WTC11 (cell line): ENCODE data around the gene PUDP.

ENCODE experiments used
- FOXP1 ChIP-seq: sonication (generic); formaldehyde crosslinking; IDR thresholded peaks from 2 replicates; pipeline ENCODE4 v1.8.0; 2022; ENCODE audit warnings: missing genetic modification reagents, mild to moderate bottlenecking, moderate library complexity, borderline replicate concordance
- TF ChIP-seq, protein P1 (sequence below): sonication (generic); formaldehyde crosslinking; conservative IDR thresholded peaks from 2 replicates; pipeline ENCODE4 v1.8.1; 2022; ENCODE audit warnings: mild to moderate bottlenecking, missing genetic modification reagents
- TF ChIP-seq, protein P2 (sequence below): fragments of 200-600 bp; IDR thresholded peaks from 2 replicates; pipeline ENCODE4 v1.8.0; 2022; ENCODE audit warnings: antibody characterized with exemption

DNA sequence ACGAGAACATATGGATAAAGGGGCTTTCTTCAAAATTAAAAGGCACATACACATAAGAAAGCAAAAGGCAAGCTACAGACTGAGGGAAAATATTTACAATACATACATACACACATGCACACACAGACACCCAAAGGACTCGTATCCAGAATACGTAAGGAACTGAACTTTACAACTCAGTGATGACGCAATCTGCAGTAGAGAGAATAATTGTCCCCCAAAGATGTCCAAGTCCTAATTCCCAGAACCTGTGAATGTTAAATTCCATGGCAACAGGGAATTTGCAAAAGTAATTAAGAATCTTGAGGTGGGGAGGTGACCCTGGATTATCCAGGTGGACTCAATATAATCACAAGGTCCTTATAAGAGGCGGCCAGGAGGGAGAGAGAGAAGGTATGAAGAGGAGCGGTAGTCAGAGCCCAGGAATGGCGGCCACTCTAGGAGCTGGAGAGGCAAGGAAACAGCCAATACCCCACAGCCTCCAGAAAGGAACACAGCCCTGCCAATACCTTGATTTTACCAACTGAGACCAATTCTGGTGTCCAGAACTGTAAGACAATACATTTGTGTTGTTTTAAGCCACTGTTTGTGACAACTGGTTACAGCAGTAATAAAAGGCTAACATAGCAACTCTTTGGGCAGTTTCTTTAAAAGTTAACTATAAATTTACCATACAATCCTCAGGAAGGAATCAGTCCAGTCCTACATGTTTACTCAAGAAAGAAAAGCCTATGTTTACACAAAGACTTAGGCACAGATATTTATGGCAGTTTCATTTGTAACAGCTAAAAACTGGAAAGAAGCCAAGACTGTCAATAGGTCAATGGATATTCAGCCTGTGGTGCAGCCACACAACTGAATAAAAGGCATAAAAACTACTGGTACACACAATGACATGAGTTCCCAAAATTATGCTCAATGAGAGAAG is 27.7 kb downstream of the PUDP start:
- TF ChIP-seq, protein P1, sequence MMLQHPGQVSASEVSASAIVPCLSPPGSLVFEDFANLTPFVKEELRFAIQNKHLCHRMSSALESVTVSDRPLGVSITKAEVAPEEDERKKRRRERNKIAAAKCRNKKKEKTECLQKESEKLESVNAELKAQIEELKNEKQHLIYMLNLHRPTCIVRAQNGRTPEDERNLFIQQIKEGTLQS (CRISPR knock-in tag) = no peak
- TF ChIP-seq, protein P2, sequence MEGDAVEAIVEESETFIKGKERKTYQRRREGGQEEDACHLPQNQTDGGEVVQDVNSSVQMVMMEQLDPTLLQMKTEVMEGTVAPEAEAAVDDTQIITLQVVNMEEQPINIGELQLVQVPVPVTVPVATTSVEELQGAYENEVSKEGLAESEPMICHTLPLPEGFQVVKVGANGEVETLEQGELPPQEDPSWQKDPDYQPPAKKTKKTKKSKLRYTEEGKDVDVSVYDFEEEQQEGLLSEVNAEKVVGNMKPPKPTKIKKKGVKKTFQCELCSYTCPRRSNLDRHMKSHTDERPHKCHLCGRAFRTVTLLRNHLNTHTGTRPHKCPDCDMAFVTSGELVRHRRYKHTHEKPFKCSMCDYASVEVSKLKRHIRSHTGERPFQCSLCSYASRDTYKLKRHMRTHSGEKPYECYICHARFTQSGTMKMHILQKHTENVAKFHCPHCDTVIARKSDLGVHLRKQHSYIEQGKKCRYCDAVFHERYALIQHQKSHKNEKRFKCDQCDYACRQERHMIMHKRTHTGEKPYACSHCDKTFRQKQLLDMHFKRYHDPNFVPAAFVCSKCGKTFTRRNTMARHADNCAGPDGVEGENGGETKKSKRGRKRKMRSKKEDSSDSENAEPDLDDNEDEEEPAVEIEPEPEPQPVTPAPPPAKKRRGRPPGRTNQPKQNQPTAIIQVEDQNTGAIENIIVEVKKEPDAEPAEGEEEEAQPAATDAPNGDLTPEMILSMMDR = no peak
- TF ChIP-seq FOXP1 (CRISPR knock-in tag) = no peak
